GM23338 (cell line): ENCODE data around the gene CTDP1. TPM values are rescaled to one million over a fixed set of nuclear protein-coding genes. Genes with fewer than 3 reads are reported as not detected.

Experiments used
- ATAC-seq: fragments of 200-7000 bp; cut with Tn5 transposase; 3 replicates; pipeline ENCODE4 v1.9.1; 2020
- DNase-seq: peaks from one replicate; pipeline ENCODE4 v3.0.0-alpha.2; 2015; ENCODE audit warnings: low spot score
- H2AFZ ChIP-seq: fragments of 200-600 bp; sonication (generic); 2 replicates; pipeline ENCODE4 v1.8.0; 2016; ENCODE audit warnings: antibody characterized with exemption, mild to moderate bottlenecking, moderate library complexity
- H3F3A ChIP-seq: fragments of 200-600 bp; sonication (generic); replicated peaks from 2 replicates; pipeline ENCODE4 v1.8.0; 2017; ENCODE audit warnings: antibody characterized with exemption, mixed run types, low read depth
- H3K27ac ChIP-seq: fragments of 200-600 bp; sonication (generic); 2 replicates; pipeline ENCODE4 v1.6.1; 2016; ENCODE audit warnings: low read depth
- H3K27me3 ChIP-seq: fragments of 200-600 bp; sonication (generic); 2 replicates; pipeline ENCODE4 v1.8.0; 2016; ENCODE audit warnings: mild to moderate bottlenecking, mixed run types, moderate library complexity; ENCODE audit not compliant: insufficient read depth
- H3K36me3 ChIP-seq: fragments of 200-600 bp; sonication (generic); 2 replicates; pipeline ENCODE4 v1.8.0; 2016; ENCODE audit warnings: mild to moderate bottlenecking; ENCODE audit not compliant: insufficient read depth
- H3K4me1 ChIP-seq: fragments of 200-600 bp; sonication (generic); 2 replicates; pipeline ENCODE4 v1.8.0; 2016; ENCODE audit warnings: mild to moderate bottlenecking, moderate library complexity; ENCODE audit not compliant: insufficient read depth
- H3K4me2 ChIP-seq: fragments of 200-600 bp; sonication (generic); 2 replicates; pipeline ENCODE4 v1.7.1; 2017; ENCODE audit warnings: mixed run types
- H3K4me3 ChIP-seq: fragments of 200-600 bp; sonication (generic); 2 replicates; pipeline ENCODE4 v1.6.1; 2016; ENCODE audit warnings: mixed run types
- H3K79me2 ChIP-seq: fragments of 200-600 bp; sonication (generic); replicated peaks from 2 replicates; pipeline ENCODE4 v1.8.0; 2017; ENCODE audit warnings: mild to moderate bottlenecking; ENCODE audit not compliant: insufficient read depth
- H3K9me2 ChIP-seq: fragments of 200-600 bp; sonication (generic); 2 replicates; pipeline ENCODE4 v1.8.0; 2017; ENCODE audit not compliant: insufficient read depth
- H4K20me1 ChIP-seq: fragments of 200-600 bp; sonication (generic); replicated peaks from 2 replicates; pipeline ENCODE4 v1.8.0; 2017; ENCODE audit warnings: mild to moderate bottlenecking; ENCODE audit not compliant: insufficient read depth
- H3K27ac Mint-ChIP-seq: 2 replicates; pipeline ENCODE4 v1.8.0; 2020; ENCODE audit warnings: inconsistent platforms, mild to moderate bottlenecking, moderate library complexity, mixed read lengths
- H3K27me3 Mint-ChIP-seq: 3 replicates; pipeline ENCODE4 v1.8.0; 2022; ENCODE audit warnings: low read depth, mild to moderate bottlenecking, moderate library complexity, mixed read lengths, inconsistent platforms; ENCODE audit not compliant: insufficient read depth, poor library complexity
- H3K36me3 Mint-ChIP-seq: 3 replicates; pipeline ENCODE4 v1.8.0; 2021; ENCODE audit warnings: low read depth, mild to moderate bottlenecking, inconsistent platforms, moderate library complexity, mixed read lengths
- H3K4me1 Mint-ChIP-seq: 3 replicates; pipeline ENCODE4 v1.8.0; 2020; ENCODE audit warnings: mild to moderate bottlenecking, inconsistent platforms, mixed read lengths
- H3K4me3 Mint-ChIP-seq: 3 replicates; pipeline ENCODE4 v1.8.0; 2021; ENCODE audit warnings: moderate library complexity, mild to moderate bottlenecking, inconsistent platforms, mixed read lengths
- H3K9me3 Mint-ChIP-seq: 3 replicates; pipeline ENCODE4 v1.8.0; 2020; ENCODE audit warnings: moderate library complexity, mild to moderate bottlenecking, inconsistent platforms, mixed read lengths
- CREB1 ChIP-seq: fragments of 250-450 bp; sonication (Bioruptor Pico); IDR thresholded peaks from 2 replicates; pipeline ENCODE4 v1.5.0; 2020; ENCODE audit warnings: low read depth, mild to moderate bottlenecking, moderate library complexity
- CTCF ChIP-seq, 2 experiments: fragments of 200-600 bp in 1 of 2; sonication (generic) in 1 of 2; conservative IDR thresholded peaks; 2 replicates each; pipeline versions ENCODE4 v1.5.1 to v1.6.1; 2016 to 2017; ENCODE audit warnings: antibody characterized with exemption in 2 of 2, low read depth in 2 of 2, mild to moderate bottlenecking in 2 of 2, moderate library complexity in 1 of 2
- EZH2 ChIP-seq: fragments of 200-600 bp; sonication (generic); IDR thresholded peaks from one replicate; pipeline ENCODE4 v1.8.0; 2017; ENCODE audit warnings: antibody characterized with exemption, mild to moderate bottlenecking, low read depth; ENCODE audit not compliant: unreplicated experiment
- EZH2phosphoT487 ChIP-seq: fragments of 200-600 bp; sonication (generic); IDR thresholded peaks from one replicate; pipeline ENCODE4 v1.8.1; 2018; ENCODE audit warnings: antibody characterized with exemption; ENCODE audit not compliant: unreplicated experiment
- JUNB ChIP-seq: IDR thresholded peaks from one replicate; pipeline ENCODE4 v1.6.1; 2016; ENCODE audit warnings: antibody characterized with exemption; ENCODE audit not compliant: unreplicated experiment
- NANOG ChIP-seq: IDR thresholded peaks from 2 replicates; pipeline ENCODE4 v1.6.1; 2016; ENCODE audit warnings: antibody characterized with exemption, borderline replicate concordance
- POLR2AphosphoS5 ChIP-seq: IDR thresholded peaks from 2 replicates; pipeline ENCODE4 v1.6.1; 2016; ENCODE audit warnings: antibody characterized with exemption, low read depth
- STAT1 ChIP-seq: IDR thresholded peaks from one replicate; pipeline ENCODE4 v1.6.1; 2016; ENCODE audit warnings: antibody characterized with exemption; ENCODE audit not compliant: unreplicated experiment
- ZNF114 ChIP-seq: fragments of 250-450 bp; sonication (Bioruptor Pico); IDR thresholded peaks from 2 replicates; pipeline ENCODE4 v1.5.0; 2020; ENCODE audit warnings: mild to moderate bottlenecking, moderate library complexity
- ZNF331 ChIP-seq: fragments of 250-450 bp; sonication (Bioruptor Pico); IDR thresholded peaks from 2 replicates; pipeline ENCODE4 v1.5.0; 2020; ENCODE audit warnings: low read depth, mild to moderate bottlenecking, moderate library complexity
- ZNF462 ChIP-seq: fragments of 250-450 bp; sonication (Bioruptor Pico); IDR thresholded peaks from 2 replicates; pipeline ENCODE4 v1.5.0; 2020; ENCODE audit warnings: mild to moderate bottlenecking, moderate library complexity
- polyA plus RNA-seq: library from polyadenylated mRNA; unstranded; fragments of >200 nt; fragmentation: Nextera tagmentation; extraction: Ambion mirVana; gene quantifications from 2 replicates; pipeline ENCODE4 v1.2.1, GENCODE V29; 2016
- total RNA-seq: library from RNA; depleted of rRNA; stranded (reverse); fragments of >200 nt; shearing (Covaris generic); gene quantifications from 2 replicates; pipeline ENCODE4 v1.2.3, GENCODE V29; 2014
- TF ChIP-seq, protein P1 (sequence below): IDR thresholded peaks from one replicate; pipeline ENCODE4 v1.6.1; 2018; ENCODE audit warnings: antibody characterized with exemption; ENCODE audit not compliant: unreplicated experiment
- TF ChIP-seq, protein P2 (sequence below): IDR thresholded peaks from 2 replicates; pipeline ENCODE4 v1.6.1; 2016; ENCODE audit warnings: antibody characterized with exemption

CTDP1 gene
- total and polyA plus RNA-seq, 2 experiments from 2014 or later: 9.4 to 51.6 TPM

DNA sequence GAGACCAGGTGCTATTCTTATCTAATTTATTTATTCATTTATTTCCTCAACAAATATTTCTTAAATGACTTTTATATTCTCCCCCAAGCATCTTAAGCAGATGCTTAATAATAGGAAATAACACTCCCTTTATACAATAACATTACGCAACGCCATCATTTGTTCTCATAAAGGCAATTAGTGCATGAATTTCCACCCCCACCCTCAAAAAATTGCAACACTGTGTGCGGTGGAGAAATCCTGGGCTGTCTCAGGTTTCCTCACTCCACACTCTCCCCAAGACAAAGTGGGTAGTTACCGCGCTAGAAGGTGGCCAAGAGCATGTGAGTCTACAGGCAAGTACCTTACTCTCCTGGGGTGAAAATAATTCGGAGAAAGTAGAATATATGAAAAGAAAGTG lies 37.0 kb upstream of the CTDP1 start:
- DNase-seq: no peak
- no peak overlapping the region for H3K27ac Mint-ChIP-seq
- ATAC-seq: no peak

More for the DNA sequence above, 37.0 kb upstream of the CTDP1 start:
- H3K27me3 Mint-ChIP-seq: peaks cover 9% of the 10 kb centered on the region
- H3K36me3 Mint-ChIP-seq: no peaks in the 10 kb centered on the region
- H3K4me3 Mint-ChIP-seq: no peak overlapping the region
- H2AFZ ChIP-seq: no peak overlapping the region
- H3K4me1 Mint-ChIP-seq: peaks cover 7% of the 10 kb centered on the region; the same call in 2 of the 3 replicates
- H3K27ac ChIP-seq: no peak overlapping the region
- no peak overlapping the region for H3K4me2 ChIP-seq
- no peaks in the 10 kb centered on the region for H3K36me3 ChIP-seq
- H3K9me2 ChIP-seq: no peaks in the 10 kb centered on the region
- no peaks in the 10 kb centered on the region for H3K4me1 ChIP-seq
- no peaks in the 10 kb centered on the region for H3K79me2 ChIP-seq
- H3K9me3 Mint-ChIP-seq: no peaks in the 10 kb centered on the region
- H4K20me1 ChIP-seq: no peaks in the 10 kb centered on the region
- H3K4me3 ChIP-seq: no peak overlapping the region
- 0 out of 2 replicates have a peak, but pooled peaks cover 5% of the 10 kb centered on the region for H3K27me3 ChIP-seq
- no peaks in the 10 kb centered on the region for H3F3A ChIP-seq
- TF ChIP-seq CTCF (conservative IDR thresholded peaks at IDR 0.05; ENCODE audit: low read depth in 2 of 2) (no peak), EZH2phosphoT487 (no peak), JUNB (no peak), CREB1 (CRISPR knock-in tag) (no peak), ZNF462 (no peak), EZH2 (no peak), STAT1 (no peak), NANOG (no peak), ZNF114 (CRISPR knock-in tag) (no peak), POLR2AphosphoS5 (no peak), ZNF331 (CRISPR knock-in tag) (no peak)
- TF ChIP-seq, protein P1, sequence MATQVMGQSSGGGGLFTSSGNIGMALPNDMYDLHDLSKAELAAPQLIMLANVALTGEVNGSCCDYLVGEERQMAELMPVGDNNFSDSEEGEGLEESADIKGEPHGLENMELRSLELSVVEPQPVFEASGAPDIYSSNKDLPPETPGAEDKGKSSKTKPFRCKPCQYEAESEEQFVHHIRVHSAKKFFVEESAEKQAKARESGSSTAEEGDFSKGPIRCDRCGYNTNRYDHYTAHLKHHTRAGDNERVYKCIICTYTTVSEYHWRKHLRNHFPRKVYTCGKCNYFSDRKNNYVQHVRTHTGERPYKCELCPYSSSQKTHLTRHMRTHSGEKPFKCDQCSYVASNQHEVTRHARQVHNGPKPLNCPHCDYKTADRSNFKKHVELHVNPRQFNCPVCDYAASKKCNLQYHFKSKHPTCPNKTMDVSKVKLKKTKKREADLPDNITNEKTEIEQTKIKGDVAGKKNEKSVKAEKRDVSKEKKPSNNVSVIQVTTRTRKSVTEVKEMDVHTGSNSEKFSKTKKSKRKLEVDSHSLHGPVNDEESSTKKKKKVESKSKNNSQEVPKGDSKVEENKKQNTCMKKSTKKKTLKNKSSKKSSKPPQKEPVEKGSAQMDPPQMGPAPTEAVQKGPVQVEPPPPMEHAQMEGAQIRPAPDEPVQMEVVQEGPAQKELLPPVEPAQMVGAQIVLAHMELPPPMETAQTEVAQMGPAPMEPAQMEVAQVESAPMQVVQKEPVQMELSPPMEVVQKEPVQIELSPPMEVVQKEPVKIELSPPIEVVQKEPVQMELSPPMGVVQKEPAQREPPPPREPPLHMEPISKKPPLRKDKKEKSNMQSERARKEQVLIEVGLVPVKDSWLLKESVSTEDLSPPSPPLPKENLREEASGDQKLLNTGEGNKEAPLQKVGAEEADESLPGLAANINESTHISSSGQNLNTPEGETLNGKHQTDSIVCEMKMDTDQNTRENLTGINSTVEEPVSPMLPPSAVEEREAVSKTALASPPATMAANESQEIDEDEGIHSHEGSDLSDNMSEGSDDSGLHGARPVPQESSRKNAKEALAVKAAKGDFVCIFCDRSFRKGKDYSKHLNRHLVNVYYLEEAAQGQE: no peak
- TF ChIP-seq, protein P2, sequence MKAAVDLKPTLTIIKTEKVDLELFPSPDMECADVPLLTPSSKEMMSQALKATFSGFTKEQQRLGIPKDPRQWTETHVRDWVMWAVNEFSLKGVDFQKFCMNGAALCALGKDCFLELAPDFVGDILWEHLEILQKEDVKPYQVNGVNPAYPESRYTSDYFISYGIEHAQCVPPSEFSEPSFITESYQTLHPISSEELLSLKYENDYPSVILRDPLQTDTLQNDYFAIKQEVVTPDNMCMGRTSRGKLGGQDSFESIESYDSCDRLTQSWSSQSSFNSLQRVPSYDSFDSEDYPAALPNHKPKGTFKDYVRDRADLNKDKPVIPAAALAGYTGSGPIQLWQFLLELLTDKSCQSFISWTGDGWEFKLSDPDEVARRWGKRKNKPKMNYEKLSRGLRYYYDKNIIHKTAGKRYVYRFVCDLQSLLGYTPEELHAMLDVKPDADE: no peak
